ENCODE data around the gene H1-8. TPM values are rescaled to one million over a fixed set of nuclear protein-coding genes. Genes with fewer than 3 reads are reported as not detected.
A peak's percentile ranks its signal among the peaks of the same experiment; 100 is the strongest.

H1-8 gene
- total RNA-seq, 1 experiment from 2014 or later, result not detected

DNA sequence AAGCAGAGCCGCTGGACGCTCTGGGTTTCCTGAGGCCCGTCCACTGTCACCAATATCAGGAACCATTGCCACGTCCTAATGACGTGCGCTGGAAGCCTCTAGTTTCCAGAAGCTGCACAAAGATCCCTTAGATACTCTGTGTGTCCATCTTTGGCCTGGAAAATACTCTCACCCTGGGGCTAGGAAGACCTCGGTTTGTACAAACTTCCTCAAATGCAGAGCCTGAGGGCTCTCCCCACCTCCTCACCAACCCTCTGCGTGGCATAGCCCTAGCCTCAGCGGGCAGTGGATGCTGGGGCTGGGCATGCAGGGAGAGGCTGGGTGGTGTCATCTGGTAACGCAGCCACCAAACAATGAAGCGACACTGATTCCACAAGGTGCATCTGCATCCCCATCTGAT lies 11.3 kb upstream of the H1-8 start:
- no peak overlapping the region for H4K8ac ChIP-seq (replicated peaks; ENCODE audit: insufficient read length, low read depth, low read length)
- H3K4me3 Mint-ChIP-seq, result no peak overlapping the region
- WGBS (ENCODE audit: extremely low coverage, insufficient read length, low lambda C conversion rate), result no CpG with 5 or more reads among the region's 11 CpGs
- no peak overlapping the region for H2BK5ac ChIP-seq (ENCODE audit: insufficient read length, low read length)
- H2BK12ac ChIP-seq (ENCODE audit: insufficient read length, low read depth, low read length), result no peak overlapping the region
- no peak overlapping the region for H2BK20ac ChIP-seq (ENCODE audit: low read depth, low read length, poor library complexity, severe bottlenecking)
- no peak overlapping the region for H2BK15ac ChIP-seq (ENCODE audit: low read depth, low read length)
- H3K27ac ChIP-seq (ENCODE audit: insufficient read length, low read depth, low read length), result no peak overlapping the region
- H3K79me1 ChIP-seq (ENCODE audit: insufficient read depth, low read depth, low read length, poor library complexity, severe bottlenecking), result no peaks in the 10 kb centered on the region
- H2BK120ac ChIP-seq (ENCODE audit: low read depth, low read length, poor library complexity, severe bottlenecking), result no peak overlapping the region
- no peak overlapping the region for H2AK5ac ChIP-seq (ENCODE audit: insufficient read length, low read length)
- no peak for DNase-seq
- H4K5ac ChIP-seq (ENCODE audit: insufficient read length, low read depth, low read length), result no peak overlapping the region
- H3K36me3 Mint-ChIP-seq (ENCODE audit: insufficient read depth in 1 of 3, low read depth in 3 of 3), result no peaks in the 10 kb centered on the region; a peak in 1 of 7 replicates
- H3K9ac ChIP-seq (ENCODE audit: extremely low read depth, insufficient read length, low read length), result no peak overlapping the region
- H3K56ac ChIP-seq (ENCODE audit: insufficient read length, low read depth, low read length), result no peak overlapping the region
- peaks cover 8% of the 10 kb centered on the region for H3K27me3 Mint-ChIP-seq (ENCODE audit: low read depth)
- no peak overlapping the region for H3K14ac ChIP-seq (ENCODE audit: insufficient read depth, low read length)
- H3K23me2 ChIP-seq (ENCODE audit: insufficient read length, low read depth, low read length, poor library complexity, severe bottlenecking), result no peaks in the 10 kb centered on the region
- H3K4ac ChIP-seq (ENCODE audit: low read depth, low read length), result no peak overlapping the region
- H3K9me3 Mint-ChIP-seq, result no peaks in the 10 kb centered on the region
- TF ChIP-seq, protein P1, sequence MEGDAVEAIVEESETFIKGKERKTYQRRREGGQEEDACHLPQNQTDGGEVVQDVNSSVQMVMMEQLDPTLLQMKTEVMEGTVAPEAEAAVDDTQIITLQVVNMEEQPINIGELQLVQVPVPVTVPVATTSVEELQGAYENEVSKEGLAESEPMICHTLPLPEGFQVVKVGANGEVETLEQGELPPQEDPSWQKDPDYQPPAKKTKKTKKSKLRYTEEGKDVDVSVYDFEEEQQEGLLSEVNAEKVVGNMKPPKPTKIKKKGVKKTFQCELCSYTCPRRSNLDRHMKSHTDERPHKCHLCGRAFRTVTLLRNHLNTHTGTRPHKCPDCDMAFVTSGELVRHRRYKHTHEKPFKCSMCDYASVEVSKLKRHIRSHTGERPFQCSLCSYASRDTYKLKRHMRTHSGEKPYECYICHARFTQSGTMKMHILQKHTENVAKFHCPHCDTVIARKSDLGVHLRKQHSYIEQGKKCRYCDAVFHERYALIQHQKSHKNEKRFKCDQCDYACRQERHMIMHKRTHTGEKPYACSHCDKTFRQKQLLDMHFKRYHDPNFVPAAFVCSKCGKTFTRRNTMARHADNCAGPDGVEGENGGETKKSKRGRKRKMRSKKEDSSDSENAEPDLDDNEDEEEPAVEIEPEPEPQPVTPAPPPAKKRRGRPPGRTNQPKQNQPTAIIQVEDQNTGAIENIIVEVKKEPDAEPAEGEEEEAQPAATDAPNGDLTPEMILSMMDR (conservative IDR thresholded peaks at IDR 0.05), result no peak
- H3K4me1 ChIP-seq (ENCODE audit: insufficient read depth, low read length), result peaks cover 13% of the 10 kb centered on the region; the same call in 1 of the 2 replicates
- H3K4me1 Mint-ChIP-seq, result peaks cover 40 to 50% of the 10 kb centered on the region in 2 experiments
- no peak overlapping the region for H2AFZ ChIP-seq (ENCODE audit: low read length)
- H3K27ac Mint-ChIP-seq, result peak overlapping the region in 1 of 3 experiments; percentile 72; a peak in 1 of 7 replicates
- H3K23ac ChIP-seq (ENCODE audit: insufficient read length, low read depth, low read length), result no peak overlapping the region
- no peak overlapping the region for H3K18ac ChIP-seq (ENCODE audit: insufficient read length, low read depth, low read length)
- H4K20me1 ChIP-seq (ENCODE audit: control insufficient read depth, insufficient read depth, insufficient read length), result no peaks in the 10 kb centered on the region
- H3K79me2 ChIP-seq (ENCODE audit: insufficient read depth, low read length), result no peaks in the 10 kb centered on the region
- H3T11ph ChIP-seq (ENCODE audit: low read length), result no peak overlapping the region
- no peaks in the 10 kb centered on the region for H3K27me3 ChIP-seq (ENCODE audit: insufficient read depth, low read length)
- no peak overlapping the region for H4K91ac ChIP-seq (ENCODE audit: insufficient read length, low read depth, low read length)
- H3K9me3 ChIP-seq (ENCODE audit: control insufficient read depth, low read depth, low read length), result no peaks in the 10 kb centered on the region
- H3K4me2 ChIP-seq (ENCODE audit: insufficient read depth, insufficient read length, low read length), result no peak overlapping the region

Measured in H9 (cell line).